ENCODE measurements around the gene KLHL2.
"Not testable (repeated sequence)": the region's sequence is repeated elsewhere in the genome, so short reads cannot be mapped to it uniquely, and the experiment has no call there.

KLHL2 gene

GRCh38 chr4:165232623-165233433 lies 25.5 kb downstream of the KLHL2 start:
- in situ Hi-C loops (cut with HindIII; ENCODE audit: low sequenced_read_pairs) = not testable (repeated sequence)

GRCh38 chr4:165234766-165235165 lies 27.4 kb downstream of the KLHL2 start:
- in situ Hi-C loops (cut with HindIII; ENCODE audit: low sequenced_read_pairs) = no loop called here

- in situ Hi-C loops (cut with HindIII; ENCODE audit: low sequenced_read_pairs) = not testable (repeated sequence)
Observed at GRCh38 chr4:165236852-165237251, 29.5 kb downstream of the KLHL2 start.

DNA sequence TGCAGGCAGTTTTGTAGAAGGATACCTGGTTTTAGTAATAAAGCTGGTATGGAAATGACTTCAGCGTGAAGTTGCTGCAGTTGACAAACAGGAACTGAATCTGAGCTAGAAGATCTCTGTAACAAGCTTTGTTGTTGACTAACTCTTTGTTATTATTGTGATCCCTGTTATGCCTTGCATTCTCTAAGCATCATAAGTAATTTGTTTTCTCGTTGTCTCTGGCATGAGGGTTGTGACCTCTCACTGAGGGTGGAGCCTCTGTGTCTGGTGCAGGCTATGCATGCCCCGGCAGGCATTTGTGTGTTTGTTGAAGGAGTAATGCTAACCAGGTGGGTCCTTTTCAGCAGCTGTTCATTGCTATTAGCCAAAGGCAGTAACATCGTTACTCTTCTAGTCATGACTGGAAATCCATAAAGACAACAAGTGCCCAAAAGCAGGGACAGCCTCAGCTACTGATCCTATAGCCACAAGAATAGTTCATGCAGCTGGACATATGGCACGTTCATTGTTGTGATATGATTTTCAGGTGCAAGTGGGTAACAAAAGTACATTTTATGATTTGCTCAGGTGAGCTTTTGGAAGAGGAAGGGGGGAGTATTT lies 30.8 kb downstream of the KLHL2 start:
- in situ Hi-C loops (cut with HindIII; ENCODE audit: low sequenced_read_pairs) = not testable (repeated sequence)

- in situ Hi-C loops (cut with HindIII; ENCODE audit: low sequenced_read_pairs) = not testable (repeated sequence)
Observed at GRCh38 chr4:165240761-165241160, 33.4 kb downstream of the KLHL2 start.

DNA sequence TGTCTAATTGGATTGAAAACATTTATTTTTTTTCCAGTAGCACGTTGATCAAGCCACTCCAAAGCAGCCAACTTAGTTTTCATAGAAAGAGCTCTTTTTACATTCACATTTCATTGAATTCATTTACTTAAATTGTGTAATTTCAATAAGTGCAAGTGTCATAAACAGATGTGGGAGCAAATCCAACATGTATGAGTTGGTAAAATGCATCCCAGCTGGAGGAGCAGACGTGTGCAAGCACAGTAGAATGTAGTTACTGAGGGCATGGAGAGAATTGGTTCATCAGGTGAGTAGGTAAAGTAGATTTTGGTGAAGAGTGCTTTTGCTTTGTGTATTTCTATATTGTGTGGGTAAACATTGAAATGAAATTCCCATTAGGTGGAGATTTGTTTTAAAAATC lies 36.8 kb downstream of the KLHL2 start:
- in situ Hi-C loops (cut with HindIII; ENCODE audit: low sequenced_read_pairs) = not testable (repeated sequence)

DNA sequence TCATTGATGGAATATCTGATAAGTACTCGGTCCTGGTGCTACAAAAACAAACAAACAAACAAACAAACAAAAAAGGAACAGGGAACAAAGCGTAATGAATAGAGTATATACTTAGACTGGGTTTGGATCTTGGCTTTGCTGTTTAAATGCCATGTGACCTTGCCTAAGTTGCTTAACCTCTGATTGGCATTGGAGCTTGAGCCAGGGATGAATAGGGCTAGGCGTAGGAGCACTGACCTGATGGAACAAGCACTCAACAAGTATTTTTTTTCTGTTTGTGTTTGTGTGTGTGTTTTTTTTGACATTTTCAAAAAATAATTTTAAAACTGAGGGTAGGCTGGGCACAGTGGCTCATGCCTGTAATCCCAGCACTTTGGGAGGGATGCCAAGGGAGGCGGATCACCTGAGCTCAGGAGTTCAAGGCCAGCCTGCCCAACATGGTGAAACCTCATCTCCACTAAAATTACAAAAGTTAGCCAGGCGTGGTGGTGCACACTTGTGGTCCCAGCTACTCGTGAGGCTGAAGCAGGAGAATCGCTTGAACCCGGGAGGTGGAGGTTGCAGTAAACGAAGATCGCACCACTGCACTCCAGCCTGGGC lies 37.3 kb downstream of the KLHL2 start:
- in situ Hi-C loops (cut with HindIII; ENCODE audit: low sequenced_read_pairs) = not testable (repeated sequence)

DNA sequence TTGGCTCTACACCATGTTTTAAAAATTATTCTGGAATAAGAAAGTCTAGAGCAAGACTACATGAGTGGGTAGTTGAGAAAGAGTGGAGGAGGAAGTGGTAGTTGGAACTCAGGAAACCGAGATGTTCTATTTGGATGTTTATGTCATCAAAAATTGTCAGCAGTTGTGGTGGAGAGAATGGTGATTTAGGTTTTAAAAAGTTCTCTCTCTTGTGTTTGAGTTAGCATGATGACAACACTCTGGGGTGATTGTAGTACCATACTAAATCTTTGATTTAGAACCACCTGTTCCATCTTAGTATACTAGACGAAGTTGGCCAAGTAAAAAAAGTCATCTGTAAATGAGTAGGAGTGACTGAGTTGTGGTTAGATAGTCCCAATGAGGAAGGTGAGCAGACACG lies 40.7 kb downstream of the KLHL2 start:
- in situ Hi-C loops (cut with HindIII; ENCODE audit: low sequenced_read_pairs) = no loop called here

DNA sequence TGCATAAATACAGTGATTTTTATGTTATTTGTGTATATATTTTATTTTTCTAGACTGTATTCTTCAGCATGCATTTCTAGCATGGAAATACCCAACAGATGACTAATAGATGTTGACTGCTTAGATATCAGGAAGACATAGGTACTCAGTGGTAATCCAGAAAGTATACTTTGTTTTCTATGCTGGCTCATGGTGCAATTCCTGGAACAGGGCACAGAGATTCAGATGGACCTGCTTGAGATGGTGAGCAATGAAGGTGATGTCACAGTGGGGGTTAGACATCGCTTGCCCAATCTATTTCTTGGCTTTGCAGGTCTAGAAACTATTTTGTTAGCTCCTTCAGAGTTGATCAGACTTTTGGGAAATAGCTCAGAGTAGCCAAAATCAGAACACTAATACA lies 41.5 kb downstream of the KLHL2 start:
- in situ Hi-C loops (cut with HindIII; ENCODE audit: low sequenced_read_pairs) = not testable (repeated sequence)

DNA sequence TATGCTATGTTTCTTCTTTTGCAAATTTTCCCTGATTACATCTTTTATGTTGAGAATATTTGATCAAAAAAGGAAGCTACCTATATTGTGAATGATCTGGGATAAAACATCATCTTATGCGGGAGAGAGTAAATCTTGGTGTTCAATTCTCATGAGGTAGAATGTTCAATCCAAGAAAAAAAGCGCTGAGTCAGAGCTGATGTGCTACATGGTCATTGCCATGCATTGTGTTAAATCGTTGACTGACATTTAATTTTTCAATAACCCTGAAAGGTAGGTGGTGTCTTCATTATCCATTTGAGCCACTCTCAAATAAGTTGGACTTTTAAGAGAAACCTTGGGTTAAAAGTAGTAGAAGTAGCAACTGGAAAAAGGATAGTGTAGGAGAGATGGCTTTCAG lies 47.4 kb downstream of the KLHL2 start:
- in situ Hi-C loops (cut with HindIII; ENCODE audit: low sequenced_read_pairs) = not testable (repeated sequence)

GRCh38 chr4:165255439-165255838 lies 48.1 kb downstream of the KLHL2 start:
- in situ Hi-C loops (cut with HindIII; ENCODE audit: low sequenced_read_pairs) = not testable (repeated sequence)

DNA sequence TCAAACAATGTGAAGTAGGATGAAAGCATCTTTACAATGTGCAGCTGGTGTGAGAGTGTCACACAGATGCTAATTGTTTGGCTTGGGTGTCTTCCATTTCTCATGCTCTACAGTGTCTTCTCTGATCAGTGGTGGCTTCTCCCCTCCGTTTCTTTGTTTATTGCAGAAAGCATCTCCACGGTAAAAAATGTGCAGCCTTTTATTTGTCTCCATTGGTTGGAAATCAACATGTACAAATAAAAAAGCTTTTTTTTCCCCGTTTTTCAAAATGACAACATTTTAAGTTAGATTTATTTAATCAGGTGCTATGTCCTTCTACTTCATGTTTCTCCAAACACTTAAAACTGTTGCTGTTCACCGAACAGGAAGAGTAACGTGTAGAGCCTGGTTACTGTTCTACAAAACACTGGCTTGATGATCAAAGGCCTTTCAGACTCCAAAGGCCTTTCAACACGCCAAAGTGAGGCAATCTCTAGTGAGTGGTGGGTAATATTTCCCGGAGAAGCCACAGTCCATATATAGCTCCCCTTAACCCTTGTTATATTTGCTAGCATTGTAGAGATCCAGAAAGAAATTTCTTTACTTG lies 48.8 kb downstream of the KLHL2 start:
- in situ Hi-C loops (cut with HindIII; ENCODE audit: low sequenced_read_pairs) = not testable (repeated sequence)

- in situ Hi-C loops (cut with HindIII; ENCODE audit: low sequenced_read_pairs) = not testable (repeated sequence)
Observed at GRCh38 chr4:165259776-165260175, 52.4 kb downstream of the KLHL2 start.

DNA sequence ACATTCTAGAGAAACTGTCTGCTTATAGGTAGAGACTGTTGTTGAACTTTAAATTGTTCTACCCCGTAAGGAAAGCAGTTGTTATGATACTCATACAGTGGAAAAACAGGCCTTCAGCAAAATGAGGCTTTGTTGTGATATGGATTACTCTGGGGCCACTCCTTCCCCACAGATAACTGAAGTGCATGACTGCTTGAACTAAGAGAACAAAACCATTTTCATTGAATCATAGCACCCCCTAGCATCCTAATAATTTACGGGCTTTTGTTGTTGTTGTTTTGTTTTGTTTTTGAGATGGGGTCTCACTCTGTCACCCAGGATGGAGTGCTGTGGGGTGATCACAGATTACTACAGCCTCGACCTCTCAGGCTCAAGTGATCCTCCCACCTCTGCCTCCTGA lies 54.9 kb downstream of the KLHL2 start:
- in situ Hi-C loops (cut with HindIII; ENCODE audit: low sequenced_read_pairs) = not testable (repeated sequence)

GRCh38 chr4:165263466-165263865 lies 56.1 kb downstream of the KLHL2 start:
- in situ Hi-C loops (cut with HindIII; ENCODE audit: low sequenced_read_pairs) = not testable (repeated sequence)

DNA sequence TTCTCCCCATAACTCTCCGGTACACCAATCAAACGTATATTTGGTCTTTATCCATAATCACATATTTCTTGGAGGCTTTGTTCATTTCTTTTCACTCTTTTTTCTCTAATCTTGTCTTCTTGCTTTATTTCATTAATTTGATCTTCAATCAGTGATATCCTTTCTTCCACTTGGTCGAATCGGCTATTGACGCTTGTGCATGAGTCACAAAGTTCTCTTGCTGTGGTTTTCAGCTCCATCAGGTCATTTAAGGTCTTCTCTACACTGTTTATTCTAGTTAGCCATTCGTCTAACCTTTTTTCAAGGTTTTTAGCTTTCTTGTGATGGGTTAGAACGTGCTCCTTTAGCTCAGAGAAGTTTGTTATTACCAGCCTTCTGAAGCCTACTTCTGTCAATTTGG lies 62.6 kb downstream of the KLHL2 start:
- in situ Hi-C loops (cut with HindIII; ENCODE audit: low sequenced_read_pairs) = not testable (repeated sequence)

DNA sequence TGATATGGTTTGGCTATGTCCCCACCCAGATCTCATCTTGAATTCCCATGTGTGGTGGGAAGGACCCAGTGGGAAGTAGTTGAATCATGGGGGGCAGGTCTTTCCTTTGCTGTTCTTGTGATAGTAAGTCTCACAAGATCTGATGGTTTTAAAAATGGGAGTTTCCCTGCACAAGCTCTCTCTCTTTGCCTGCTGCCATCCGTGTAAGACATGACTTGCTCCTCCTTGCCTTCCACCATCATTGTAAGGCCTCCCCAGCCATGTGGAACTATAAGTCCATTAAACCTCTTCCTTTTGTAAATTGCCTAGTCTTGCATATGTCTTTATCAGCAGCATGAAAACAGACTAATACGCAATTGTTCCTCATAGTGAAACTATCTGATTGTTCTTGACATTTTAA lies 66.1 kb downstream of the KLHL2 start:
- in situ Hi-C loops (cut with HindIII; ENCODE audit: low sequenced_read_pairs) = not testable (repeated sequence)

GRCh38 chr4:165275357-165275756 lies 68.0 kb downstream of the KLHL2 start:
- in situ Hi-C loops (cut with HindIII; ENCODE audit: low sequenced_read_pairs) = not testable (repeated sequence)

GRCh38 chr4:165279531-165279930 lies 72.2 kb downstream of the KLHL2 start:
- in situ Hi-C loops (cut with HindIII; ENCODE audit: low sequenced_read_pairs) = not testable (repeated sequence)

GRCh38 chr4:165284697-165285096 lies 77.3 kb downstream of the KLHL2 start:
- in situ Hi-C loops (cut with HindIII; ENCODE audit: low sequenced_read_pairs) = not testable (repeated sequence)

DNA sequence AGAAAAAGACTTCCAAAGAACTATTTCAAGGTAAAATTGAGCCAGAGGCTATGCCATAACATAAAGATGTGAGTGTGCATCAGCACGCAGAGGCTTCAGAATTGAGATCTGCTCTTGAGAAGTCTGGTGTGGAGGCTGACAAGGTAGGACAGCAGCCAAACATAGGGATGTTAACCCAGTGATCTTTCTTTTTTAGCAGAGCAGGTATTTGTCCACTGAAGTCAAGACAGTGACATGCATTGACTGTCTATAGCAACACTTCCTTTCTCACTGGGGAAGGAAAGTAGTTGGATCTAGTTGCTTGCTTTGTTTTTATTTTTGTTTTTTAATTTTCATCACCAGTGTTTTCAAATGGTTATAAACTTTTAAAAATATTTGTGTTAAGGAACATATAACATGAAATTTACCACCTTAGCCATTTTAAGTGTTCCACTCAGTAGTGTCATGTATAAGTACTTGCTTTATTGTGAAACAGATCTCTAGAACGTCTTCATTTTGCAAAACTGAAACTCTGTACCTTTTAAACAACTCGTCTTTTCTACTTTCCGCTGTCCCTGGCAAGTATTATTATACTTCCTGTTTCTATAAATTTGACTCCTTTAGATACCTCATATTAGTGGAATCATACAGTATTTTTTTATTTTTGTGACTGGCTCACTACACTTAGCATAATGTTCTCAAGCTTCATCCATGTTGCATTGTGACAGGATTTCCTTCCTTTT lies 79.4 kb downstream of the KLHL2 start:
- in situ Hi-C loops (cut with HindIII; ENCODE audit: low sequenced_read_pairs) = not testable (repeated sequence)
